ENCODE data around the gene TMEM117.

The TMEM117 gene

DNA sequence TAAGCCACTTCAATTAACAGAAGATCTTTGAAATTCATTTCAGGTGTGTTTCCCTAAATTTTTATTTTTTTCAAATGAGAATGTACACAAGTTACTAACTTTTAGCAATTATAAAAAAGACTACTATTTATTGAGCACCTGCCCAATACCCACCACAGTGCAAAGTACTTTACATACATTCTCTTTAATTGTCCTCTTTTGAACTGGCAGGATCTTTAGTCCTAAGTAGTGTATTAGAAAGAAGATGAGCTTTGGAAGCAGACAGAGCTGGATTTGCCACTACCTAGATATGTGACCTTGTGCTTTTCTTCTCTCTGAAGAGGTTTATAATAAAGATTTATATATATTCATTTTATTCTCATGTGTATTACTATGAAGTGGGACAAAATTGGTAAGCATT is 63.7 kb downstream of the TMEM117 start:
- H3K4me3 ChIP-seq (ENCODE audit: insufficient read depth, low read depth, low read length) = no peak overlapping the region
- no peaks in the 10 kb centered on the region for H3K4me1 ChIP-seq (ENCODE audit: control insufficient read depth, insufficient read depth, low read length)
- no peaks in the 10 kb centered on the region for H3K9me3 ChIP-seq (ENCODE audit: control insufficient read depth, low read length)
- H3K36me3 ChIP-seq (ENCODE audit: control insufficient read depth, insufficient read depth, low read length) = no peaks in the 10 kb centered on the region
- no peaks in the 10 kb centered on the region for H3K27me3 ChIP-seq (ENCODE audit: control insufficient read depth, insufficient read depth, low read length, poor library complexity, severe bottlenecking)
- no peak overlapping the region for H3K27ac ChIP-seq (ENCODE audit: insufficient read depth, low read depth, low read length, poor library complexity, severe bottlenecking)

DNA sequence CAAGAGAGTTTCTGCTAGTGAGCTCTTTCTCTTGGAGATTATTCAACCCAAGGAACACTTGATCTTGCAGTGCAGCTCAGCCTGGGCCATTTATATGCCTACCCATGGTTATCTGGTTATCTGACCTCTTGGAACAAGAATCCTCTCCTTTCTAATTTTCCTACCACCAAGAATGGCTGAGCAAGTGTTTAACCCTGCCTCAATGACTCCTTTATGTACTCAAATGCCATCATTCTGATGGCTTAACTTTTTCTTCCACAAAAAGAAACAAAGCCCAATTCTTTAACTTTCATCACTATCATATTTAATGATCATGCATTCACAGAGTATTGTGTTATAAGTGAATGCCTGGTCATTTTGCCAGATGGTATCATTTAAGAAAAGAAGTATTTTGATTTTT is 67.8 kb downstream of the TMEM117 start:
- H3K4me1 ChIP-seq (ENCODE audit: control insufficient read depth, insufficient read depth, low read length) = no peaks in the 10 kb centered on the region
- no peaks in the 10 kb centered on the region for H3K36me3 ChIP-seq (ENCODE audit: control insufficient read depth, insufficient read depth, low read length)
- no peak overlapping the region for H3K27ac ChIP-seq (ENCODE audit: insufficient read depth, low read depth, low read length, poor library complexity, severe bottlenecking)
- no peaks in the 10 kb centered on the region for H3K27me3 ChIP-seq (ENCODE audit: control insufficient read depth, insufficient read depth, low read length, poor library complexity, severe bottlenecking)
- no peak overlapping the region for H3K4me3 ChIP-seq (ENCODE audit: insufficient read depth, low read depth, low read length)
- no peaks in the 10 kb centered on the region for H3K9me3 ChIP-seq (ENCODE audit: control insufficient read depth, low read length)

DNA sequence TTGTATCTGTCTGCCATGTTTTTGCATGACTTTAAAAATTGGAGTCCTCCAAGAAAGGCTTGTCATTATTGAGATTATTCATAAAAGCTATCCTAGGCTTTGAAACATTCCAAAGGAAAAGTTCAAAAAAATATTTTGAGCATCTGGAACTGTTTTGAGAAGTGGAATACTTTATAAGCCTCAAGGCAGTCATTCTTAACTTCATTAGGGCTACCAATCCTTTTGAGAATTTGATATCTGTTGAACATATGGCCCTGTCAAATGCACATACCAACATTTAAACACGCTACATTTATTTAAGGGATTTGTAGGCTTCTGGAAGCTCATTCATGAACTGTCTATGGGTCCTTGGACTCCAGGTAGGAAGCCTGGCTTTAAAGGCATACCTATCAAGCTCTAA is 77.0 kb downstream of the TMEM117 start:
- no peaks in the 10 kb centered on the region for H3K9me3 ChIP-seq (ENCODE audit: control insufficient read depth, low read length)
- no peak overlapping the region for H3K4me3 ChIP-seq (ENCODE audit: insufficient read depth, low read depth, low read length)
- no peaks in the 10 kb centered on the region for H3K27me3 ChIP-seq (ENCODE audit: control insufficient read depth, insufficient read depth, low read length, poor library complexity, severe bottlenecking)
- no peaks in the 10 kb centered on the region for H3K4me1 ChIP-seq (ENCODE audit: control insufficient read depth, insufficient read depth, low read length)
- H3K27ac ChIP-seq (ENCODE audit: insufficient read depth, low read depth, low read length, poor library complexity, severe bottlenecking) = no peak overlapping the region
- no peaks in the 10 kb centered on the region for H3K36me3 ChIP-seq (ENCODE audit: control insufficient read depth, insufficient read depth, low read length)
- WGBS, 2 experiments = 0% methylated on average over 1 of the region's 1 CpG

DNA sequence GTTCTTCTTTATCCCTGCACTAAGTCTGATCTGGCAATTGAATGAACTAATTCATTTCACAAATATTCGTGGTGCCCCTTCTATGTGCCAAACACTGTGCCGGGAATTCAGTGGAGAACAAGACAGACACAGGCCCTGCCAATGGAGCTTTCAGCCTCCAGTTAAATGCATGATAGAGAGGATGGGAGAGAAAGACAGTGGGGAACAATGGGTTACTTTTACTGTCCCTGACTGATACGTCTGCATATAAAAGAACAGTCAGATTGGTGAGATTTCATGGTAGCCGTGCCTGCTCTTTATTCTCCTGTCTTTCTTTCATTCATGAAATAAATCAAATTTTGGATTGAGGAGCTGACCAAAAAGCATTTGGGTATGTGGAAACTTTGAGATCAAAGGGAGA is 78.5 kb downstream of the TMEM117 start:
- no peaks in the 10 kb centered on the region for H3K27me3 ChIP-seq (ENCODE audit: control insufficient read depth, insufficient read depth, low read length, poor library complexity, severe bottlenecking)
- H3K9me3 ChIP-seq (ENCODE audit: control insufficient read depth, low read length) = no peaks in the 10 kb centered on the region
- no peak overlapping the region for H3K27ac ChIP-seq (ENCODE audit: insufficient read depth, low read depth, low read length, poor library complexity, severe bottlenecking)
- no peaks in the 10 kb centered on the region for H3K36me3 ChIP-seq (ENCODE audit: control insufficient read depth, insufficient read depth, low read length)
- no peak overlapping the region for H3K4me3 ChIP-seq (ENCODE audit: insufficient read depth, low read depth, low read length)
- WGBS, 2 experiments = 62 to 67% methylated on average over 4 of the region's 4 CpGs
- H3K4me1 ChIP-seq (ENCODE audit: control insufficient read depth, insufficient read depth, low read length) = no peaks in the 10 kb centered on the region

DNA sequence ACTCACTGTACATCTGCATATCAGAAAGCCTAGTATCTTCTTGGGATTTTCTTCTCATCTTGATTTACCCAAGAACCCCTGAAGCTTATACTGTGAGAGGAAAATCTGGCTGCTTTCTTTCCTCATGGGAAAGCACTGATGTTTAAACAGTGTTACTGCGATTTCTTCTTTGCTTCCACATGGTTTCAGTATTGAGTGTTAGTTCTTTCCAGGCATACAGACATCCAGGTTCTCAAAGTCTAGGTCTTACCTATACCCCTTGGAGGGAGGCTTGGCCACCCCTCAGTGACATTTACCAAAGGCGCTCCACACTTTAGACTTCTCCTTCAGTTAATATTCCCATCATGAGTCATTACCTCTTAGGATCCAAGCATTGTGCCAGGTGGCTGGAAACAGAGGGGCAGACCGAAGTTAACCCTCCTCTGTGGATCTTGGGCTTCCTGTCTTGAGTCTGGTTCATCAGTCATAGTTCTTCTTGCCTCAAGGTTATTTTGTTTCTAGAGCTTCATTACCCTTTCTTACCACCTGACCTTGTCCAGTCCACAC is 79.1 kb downstream of the TMEM117 start:
- Histone ChIP-seq H3K4me3 (ENCODE audit: insufficient read depth, low read depth, low read length) (no peak overlapping the region), H3K36me3 (ENCODE audit: control insufficient read depth, insufficient read depth, low read length) (no peaks in the 10 kb centered on the region), H3K4me1 (ENCODE audit: control insufficient read depth, insufficient read depth, low read length) (no peaks in the 10 kb centered on the region), H3K27me3 (ENCODE audit: control insufficient read depth, insufficient read depth, low read length, poor library complexity, severe bottlenecking) (no peaks in the 10 kb centered on the region), H3K27ac (ENCODE audit: insufficient read depth, low read depth, low read length, poor library complexity, severe bottlenecking) (no peak overlapping the region), H3K9me3 (ENCODE audit: control insufficient read depth, low read length) (no peaks in the 10 kb centered on the region)
- WGBS, 2 experiments = 71 to 72% methylated on average over 3 of the region's 3 CpGs

DNA sequence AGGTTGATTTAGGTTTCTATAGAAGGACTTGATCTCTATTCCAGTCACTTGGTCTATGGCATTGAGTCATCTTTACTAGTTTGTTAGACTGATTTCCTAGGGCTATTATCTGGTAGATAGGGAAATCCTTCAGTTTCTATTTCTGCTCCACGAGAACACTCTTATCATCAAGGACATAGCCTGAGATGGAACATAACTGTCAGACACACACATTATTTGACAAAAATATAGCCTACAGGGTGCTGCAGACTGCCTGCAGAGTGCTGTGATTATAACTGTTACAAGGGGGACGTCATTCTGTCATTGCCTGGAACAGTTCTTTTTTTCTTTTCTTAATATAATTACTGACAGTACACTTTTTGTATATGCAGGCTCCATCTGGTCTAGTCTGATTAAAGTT is 82.0 kb downstream of the TMEM117 start:
- no peaks in the 10 kb centered on the region for H3K4me1 ChIP-seq (ENCODE audit: control insufficient read depth, insufficient read depth, low read length)
- WGBS, 2 experiments = 83 to 95% methylated on average over 2 of the region's 2 CpGs

DNA sequence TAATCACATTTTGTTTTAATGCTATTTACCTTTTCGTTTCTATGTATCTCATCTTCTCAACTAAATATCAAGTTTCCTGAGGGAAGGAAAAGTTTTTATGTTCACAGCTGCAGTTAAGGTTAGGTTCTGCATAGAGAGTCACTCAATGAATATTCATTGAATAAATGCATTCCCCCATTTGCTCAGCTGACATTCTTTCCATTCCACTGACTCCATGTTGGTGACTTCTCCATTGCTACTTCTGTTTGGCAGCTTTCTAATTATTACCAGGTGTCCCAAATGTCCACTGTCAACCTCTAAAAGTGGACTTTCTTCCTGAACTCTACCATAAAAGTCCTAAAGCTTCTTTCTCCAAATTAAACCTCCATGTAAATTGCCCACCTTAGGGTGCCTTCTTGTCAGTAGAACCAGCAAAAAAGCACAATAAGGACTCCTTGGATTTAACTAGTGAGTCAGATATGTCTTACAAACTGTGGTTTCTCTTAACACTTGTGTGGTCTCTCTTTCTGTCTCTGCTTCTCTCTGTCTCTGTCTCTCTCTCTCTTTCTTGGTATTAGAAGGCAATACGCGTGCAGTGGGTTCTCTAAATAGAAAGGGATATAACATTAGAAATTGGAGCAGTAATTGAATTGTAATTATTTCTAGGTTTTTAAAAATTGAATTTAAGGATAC is 85.9 kb downstream of the TMEM117 start:
- H3K4me3 ChIP-seq (ENCODE audit: insufficient read depth, low read depth, low read length) = no peak overlapping the region
- H3K36me3 ChIP-seq (ENCODE audit: control insufficient read depth, insufficient read depth, low read length) = no peaks in the 10 kb centered on the region
- H3K9me3 ChIP-seq (ENCODE audit: control insufficient read depth, low read length) = no peaks in the 10 kb centered on the region
- H3K27ac ChIP-seq (ENCODE audit: insufficient read depth, low read depth, low read length, poor library complexity, severe bottlenecking) = no peak overlapping the region
- no peaks in the 10 kb centered on the region for H3K4me1 ChIP-seq (ENCODE audit: control insufficient read depth, insufficient read depth, low read length)
- 92% methylated on average over 1 of the region's 3 CpGs; no CpG with 5 or more reads in 1 of the 2 experiments for WGBS, 2 experiments
- H3K27me3 ChIP-seq (ENCODE audit: control insufficient read depth, insufficient read depth, low read length, poor library complexity, severe bottlenecking) = no peaks in the 10 kb centered on the region

More for the DNA sequence above, 82.0 kb downstream of the TMEM117 start:
- no peaks in the 10 kb centered on the region for H3K36me3 ChIP-seq (ENCODE audit: control insufficient read depth, insufficient read depth, low read length)
- no peaks in the 10 kb centered on the region for H3K27me3 ChIP-seq (ENCODE audit: control insufficient read depth, insufficient read depth, low read length, poor library complexity, severe bottlenecking)
- H3K9me3 ChIP-seq (ENCODE audit: control insufficient read depth, low read length) = no peaks in the 10 kb centered on the region
- no peak overlapping the region for H3K27ac ChIP-seq (ENCODE audit: insufficient read depth, low read depth, low read length, poor library complexity, severe bottlenecking)
- H3K4me3 ChIP-seq (ENCODE audit: insufficient read depth, low read depth, low read length) = no peak overlapping the region

DNA sequence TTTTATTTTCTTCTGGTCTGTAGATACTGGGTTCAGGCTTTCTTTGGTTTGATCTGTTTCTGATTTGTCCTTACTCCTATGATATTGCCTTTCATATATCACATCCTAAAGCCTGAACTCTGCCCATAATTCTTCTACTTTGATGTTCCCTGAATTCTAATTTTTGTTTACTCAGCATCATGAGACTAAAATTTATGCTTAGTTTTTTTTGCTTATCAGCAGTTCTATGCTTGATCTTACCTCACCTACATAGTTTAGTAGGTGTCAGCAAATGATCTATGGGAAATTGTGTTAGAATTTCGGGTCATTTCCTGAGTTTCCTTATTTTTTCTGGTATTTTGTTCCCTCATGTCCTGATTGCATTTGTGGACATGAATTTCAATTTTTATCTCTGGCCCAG is 94.2 kb downstream of the TMEM117 start:
- no peaks in the 10 kb centered on the region for H3K36me3 ChIP-seq (ENCODE audit: control insufficient read depth, insufficient read depth, low read length)
- 76 to 86% methylated on average over 1 of the region's 1 CpG for WGBS, 2 experiments
- H3K27ac ChIP-seq (ENCODE audit: insufficient read depth, low read depth, low read length, poor library complexity, severe bottlenecking) = no peak overlapping the region
- no peak overlapping the region for H3K4me3 ChIP-seq (ENCODE audit: insufficient read depth, low read depth, low read length)
- no peaks in the 10 kb centered on the region for H3K4me1 ChIP-seq (ENCODE audit: control insufficient read depth, insufficient read depth, low read length)
- no peaks in the 10 kb centered on the region for H3K27me3 ChIP-seq (ENCODE audit: control insufficient read depth, insufficient read depth, low read length, poor library complexity, severe bottlenecking)
- no peaks in the 10 kb centered on the region for H3K9me3 ChIP-seq (ENCODE audit: control insufficient read depth, low read length)

DNA sequence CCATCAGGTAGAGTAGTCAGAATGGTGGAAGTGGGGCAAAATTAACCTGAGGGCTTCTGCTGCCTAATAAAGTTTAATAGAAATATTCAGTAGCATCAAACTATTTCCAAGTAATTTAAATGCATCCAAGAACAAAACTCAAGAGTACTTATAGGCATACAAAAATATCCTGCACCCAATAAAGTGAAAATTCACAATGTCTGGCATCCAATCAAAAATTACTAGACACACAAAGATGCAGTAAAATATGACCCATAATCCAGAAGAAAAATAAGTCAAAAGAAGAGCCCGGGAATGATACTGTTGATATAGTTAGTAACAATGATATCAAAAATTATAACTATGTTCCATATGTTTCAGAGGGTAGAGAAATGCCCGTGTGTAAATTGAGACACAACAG is 95.3 kb downstream of the TMEM117 start:
- 91% methylated on average over 1 of the region's 2 CpGs; no CpG with 5 or more reads in 1 of the 2 experiments for WGBS, 2 experiments
- no peak overlapping the region for H3K4me3 ChIP-seq (ENCODE audit: insufficient read depth, low read depth, low read length)
- H3K27me3 ChIP-seq (ENCODE audit: control insufficient read depth, insufficient read depth, low read length, poor library complexity, severe bottlenecking) = no peaks in the 10 kb centered on the region
- H3K36me3 ChIP-seq (ENCODE audit: control insufficient read depth, insufficient read depth, low read length) = no peaks in the 10 kb centered on the region
- no peaks in the 10 kb centered on the region for H3K4me1 ChIP-seq (ENCODE audit: control insufficient read depth, insufficient read depth, low read length)
- no peak overlapping the region for H3K27ac ChIP-seq (ENCODE audit: insufficient read depth, low read depth, low read length, poor library complexity, severe bottlenecking)
- H3K9me3 ChIP-seq (ENCODE audit: control insufficient read depth, low read length) = no peaks in the 10 kb centered on the region

DNA sequence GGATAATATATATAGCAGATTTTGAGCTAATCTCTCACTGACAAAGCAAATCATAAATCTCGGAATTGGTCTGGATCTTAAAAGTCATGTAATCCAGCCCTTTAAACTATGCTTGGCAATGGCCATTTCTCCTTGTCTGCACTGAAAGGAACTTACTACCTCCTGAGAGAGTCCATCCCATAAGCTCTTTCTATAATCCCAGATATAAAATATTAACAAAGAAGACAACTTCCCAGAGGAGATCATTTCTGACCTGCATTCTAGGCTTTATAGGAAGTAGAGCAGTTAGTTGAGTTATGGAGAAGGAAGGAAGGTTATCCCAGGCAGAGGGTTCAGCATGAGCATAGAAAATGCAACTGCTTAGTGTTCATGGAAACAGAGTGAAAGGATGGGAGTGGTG is 99.7 kb downstream of the TMEM117 start:
- Histone ChIP-seq H3K4me1 (ENCODE audit: control insufficient read depth, insufficient read depth, low read length) (no peaks in the 10 kb centered on the region), H3K4me3 (ENCODE audit: insufficient read depth, low read depth, low read length) (no peak overlapping the region), H3K27me3 (ENCODE audit: control insufficient read depth, insufficient read depth, low read length, poor library complexity, severe bottlenecking) (no peaks in the 10 kb centered on the region), H3K9me3 (ENCODE audit: control insufficient read depth, low read length) (no peaks in the 10 kb centered on the region), H3K36me3 (ENCODE audit: control insufficient read depth, insufficient read depth, low read length) (no peaks in the 10 kb centered on the region), H3K27ac (ENCODE audit: insufficient read depth, low read depth, low read length, poor library complexity, severe bottlenecking) (no peak overlapping the region)
- WGBS, 2 experiments = 94 to 95% methylated on average over 1 of the region's 1 CpG

DNA sequence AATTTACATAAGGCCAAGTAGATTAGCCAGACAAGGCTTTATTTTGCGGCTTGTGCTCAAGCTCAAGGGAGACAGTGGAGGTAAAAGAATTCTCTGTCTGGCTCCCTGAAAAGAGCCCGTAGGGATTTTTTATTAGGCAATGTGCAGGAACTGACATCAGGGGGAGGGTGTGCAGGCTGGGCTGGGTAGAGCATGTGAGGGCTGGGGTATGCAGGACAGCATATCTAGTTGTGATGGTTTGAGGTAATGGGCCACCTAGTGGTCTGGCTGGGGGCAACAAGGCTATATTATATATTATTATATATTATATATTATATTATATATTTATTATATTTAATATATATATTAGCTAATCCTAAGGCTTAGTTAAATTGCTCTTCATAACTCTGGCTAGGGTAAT is 102.1 kb downstream of the TMEM117 start:
- H3K4me1 ChIP-seq (ENCODE audit: control insufficient read depth, insufficient read depth, low read length) = no peaks in the 10 kb centered on the region
- 85 to 89% methylated on average over 2 of the region's 2 CpGs for WGBS, 2 experiments
- no peaks in the 10 kb centered on the region for H3K9me3 ChIP-seq (ENCODE audit: control insufficient read depth, low read length)
- no peak overlapping the region for H3K27ac ChIP-seq (ENCODE audit: insufficient read depth, low read depth, low read length, poor library complexity, severe bottlenecking)
- H3K27me3 ChIP-seq (ENCODE audit: control insufficient read depth, insufficient read depth, low read length, poor library complexity, severe bottlenecking) = no peaks in the 10 kb centered on the region
- no peaks in the 10 kb centered on the region for H3K36me3 ChIP-seq (ENCODE audit: control insufficient read depth, insufficient read depth, low read length)
- no peak overlapping the region for H3K4me3 ChIP-seq (ENCODE audit: insufficient read depth, low read depth, low read length)
